ENCODE data around the gene PRPF40A. TPM values are rescaled to one million over a fixed set of nuclear protein-coding genes. Genes with fewer than 3 reads are reported as not detected.

The PRPF40A gene
- total RNA-seq, 1 donor from 2014 or later: 83.0 TPM

GRCh38 chr2:152630466-152630865 is 86.8 kb downstream of the PRPF40A start:
- Mint-ChIP-seq H3K27me3 (ENCODE audit: unreplicated experiment) (no peaks in the 10 kb centered on the region), H3K4me1 (ENCODE audit: unreplicated experiment) (peaks cover 12% of the 10 kb centered on the region), H3K36me3 (ENCODE audit: unreplicated experiment) (peaks cover 17% of the 10 kb centered on the region), H3K9me3 (ENCODE audit: unreplicated experiment) (no peaks in the 10 kb centered on the region), H3K4me3 (ENCODE audit: unreplicated experiment) (no peak overlapping the region), H3K27ac (ENCODE audit: unreplicated experiment) (no peak overlapping the region)
- TF ChIP-seq CTCF (IDR thresholded peaks at IDR 0.05): no peak
- DNase-seq (ENCODE audit: extremely low spot score, unreplicated experiment): no peak

GRCh38 chr2:152629202-152629601 is 88.1 kb downstream of the PRPF40A start:
- Mint-ChIP-seq H3K27me3 (ENCODE audit: unreplicated experiment) (no peaks in the 10 kb centered on the region), H3K27ac (ENCODE audit: unreplicated experiment) (no peak overlapping the region), H3K4me1 (ENCODE audit: unreplicated experiment) (peaks cover 12% of the 10 kb centered on the region), H3K4me3 (ENCODE audit: unreplicated experiment) (no peak overlapping the region), H3K9me3 (ENCODE audit: unreplicated experiment) (no peaks in the 10 kb centered on the region), H3K36me3 (ENCODE audit: unreplicated experiment) (peaks cover 18% of the 10 kb centered on the region)
- DNase-seq (ENCODE audit: extremely low spot score, unreplicated experiment): no peak
- no peak for TF ChIP-seq CTCF (IDR thresholded peaks at IDR 0.05)

DNA sequence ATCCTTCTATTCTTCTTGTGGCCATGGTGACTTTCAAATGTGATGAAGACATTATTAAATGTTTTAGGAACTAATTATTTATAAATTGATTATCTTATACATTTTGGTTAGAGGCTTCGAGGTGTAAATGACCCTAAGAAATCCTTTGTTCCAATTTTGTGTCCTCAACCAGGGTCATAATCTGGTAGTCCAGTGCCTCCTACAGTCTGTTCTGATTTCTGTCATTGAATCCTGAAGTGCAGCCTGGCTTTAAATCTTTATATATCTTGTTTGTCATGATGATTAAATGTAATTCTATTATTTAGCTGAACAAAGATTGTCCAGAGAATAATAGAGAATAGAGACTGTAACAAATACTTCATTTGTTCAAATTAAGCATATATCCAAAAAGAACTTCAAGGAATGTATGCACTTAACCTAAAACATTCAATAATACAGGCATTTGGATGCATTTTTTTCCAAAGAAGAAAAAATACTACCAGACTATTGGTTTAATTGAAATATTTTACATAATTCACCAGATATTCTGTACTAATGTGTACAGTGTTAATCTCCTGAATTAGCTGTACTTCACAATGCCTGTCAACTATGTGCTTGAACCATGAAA is 89.8 kb downstream of the PRPF40A start:
- DNase-seq (ENCODE audit: extremely low spot score, unreplicated experiment): no peak

GRCh38 chr2:152626911-152627339 is 90.3 kb downstream of the PRPF40A start:
- H3K9me3 Mint-ChIP-seq (ENCODE audit: unreplicated experiment): no peaks in the 10 kb centered on the region
- DNase-seq (ENCODE audit: extremely low spot score, unreplicated experiment): no peak

More for the DNA sequence above, 89.8 kb downstream of the PRPF40A start:
- Mint-ChIP-seq H3K36me3 (ENCODE audit: unreplicated experiment) (peaks cover 22% of the 10 kb centered on the region), H3K4me3 (ENCODE audit: unreplicated experiment) (no peak overlapping the region), H3K9me3 (ENCODE audit: unreplicated experiment) (no peaks in the 10 kb centered on the region), H3K27me3 (ENCODE audit: unreplicated experiment) (no peaks in the 10 kb centered on the region), H3K27ac (ENCODE audit: unreplicated experiment) (peak overlapping the region; percentile 46), H3K4me1 (ENCODE audit: unreplicated experiment) (peaks cover 12% of the 10 kb centered on the region)
- peak; percentile 82 for TF ChIP-seq CTCF (IDR thresholded peaks at IDR 0.05)

GRCh38 chr2:152624805-152625204 is 92.5 kb downstream of the PRPF40A start:
- TF ChIP-seq CTCF (IDR thresholded peaks at IDR 0.05): no peak
- no peaks in the 10 kb centered on the region for H3K9me3 Mint-ChIP-seq (ENCODE audit: unreplicated experiment)
- H3K4me3 Mint-ChIP-seq (ENCODE audit: unreplicated experiment): no peak overlapping the region
- DNase-seq (ENCODE audit: extremely low spot score, unreplicated experiment): no peak
- no peak overlapping the region for H3K27ac Mint-ChIP-seq (ENCODE audit: unreplicated experiment)
- H3K36me3 Mint-ChIP-seq (ENCODE audit: unreplicated experiment): peaks cover 36% of the 10 kb centered on the region
- H3K4me1 Mint-ChIP-seq (ENCODE audit: unreplicated experiment): peaks cover 12% of the 10 kb centered on the region
- H3K27me3 Mint-ChIP-seq (ENCODE audit: unreplicated experiment): no peaks in the 10 kb centered on the region

More at GRCh38 chr2:152626911-152627339, 90.3 kb downstream of the PRPF40A start:
- Mint-ChIP-seq H3K27ac (ENCODE audit: unreplicated experiment) (peak overlapping the region; percentile 46), H3K4me3 (ENCODE audit: unreplicated experiment) (no peak overlapping the region), H3K4me1 (ENCODE audit: unreplicated experiment) (peaks cover 12% of the 10 kb centered on the region), H3K27me3 (ENCODE audit: unreplicated experiment) (no peaks in the 10 kb centered on the region), H3K36me3 (ENCODE audit: unreplicated experiment) (peaks cover 25% of the 10 kb centered on the region)
- no peak for TF ChIP-seq CTCF (IDR thresholded peaks at IDR 0.05)
